Measurements from ENCODE around the gene ATF1.

ATF1 gene

GRCh38 chr12:50763639-50764285, at the start of gene ATF1:
Gene ATF1 (plus strand): TSS chr12:50764101. CDS start chr12:50780146, 16,045 bp downstream.
- DNase-seq (ENCODE audit: low read depth): peak; percentile 81

GRCh38 chr12:50715174-50715573, 48.7 kb upstream of the ATF1 start:
- no peak for DNase-seq (ENCODE audit: low read depth)

DNA sequence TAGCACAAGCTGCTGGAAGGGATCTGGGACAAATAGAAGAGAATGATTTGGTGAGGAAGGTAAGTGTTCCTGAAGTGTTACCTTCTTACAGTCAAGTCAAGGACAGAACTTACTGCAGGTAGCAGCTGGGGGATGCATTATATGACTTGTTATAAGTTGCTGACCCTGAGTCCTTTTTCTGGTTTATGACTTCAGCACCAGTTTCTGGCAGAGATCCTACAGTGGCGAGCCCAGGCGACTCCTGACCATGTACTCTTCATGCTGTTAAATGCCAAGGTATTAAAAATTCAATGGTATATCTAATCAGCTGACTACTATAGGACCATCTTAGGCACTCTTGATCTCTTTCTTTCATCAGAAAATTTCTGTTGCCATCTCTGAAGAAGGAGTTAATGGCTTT, 45.1 kb upstream of the ATF1 start:
- DNase-seq (ENCODE audit: low read depth): no peak

DNA sequence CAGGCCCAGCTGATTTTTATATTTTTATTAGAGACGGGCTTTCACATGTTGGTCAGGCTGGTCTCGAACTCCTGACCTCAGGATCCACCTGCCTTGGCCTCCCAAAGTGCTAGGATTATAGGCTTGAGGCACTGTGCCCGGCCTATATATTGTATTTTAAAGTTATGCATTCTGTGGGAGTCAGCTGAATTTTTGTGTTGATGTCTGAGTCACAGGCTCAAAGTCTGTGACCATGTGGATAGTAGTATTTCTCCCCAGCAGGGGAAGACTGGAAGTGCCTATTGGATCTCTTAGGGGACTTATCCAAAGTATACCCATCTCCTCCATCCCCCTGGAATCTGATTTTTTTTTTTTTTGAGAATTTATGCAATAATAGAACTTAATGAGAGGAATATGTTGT, 43.8 kb upstream of the ATF1 start:
- no peak for DNase-seq (ENCODE audit: low read depth)

DNA sequence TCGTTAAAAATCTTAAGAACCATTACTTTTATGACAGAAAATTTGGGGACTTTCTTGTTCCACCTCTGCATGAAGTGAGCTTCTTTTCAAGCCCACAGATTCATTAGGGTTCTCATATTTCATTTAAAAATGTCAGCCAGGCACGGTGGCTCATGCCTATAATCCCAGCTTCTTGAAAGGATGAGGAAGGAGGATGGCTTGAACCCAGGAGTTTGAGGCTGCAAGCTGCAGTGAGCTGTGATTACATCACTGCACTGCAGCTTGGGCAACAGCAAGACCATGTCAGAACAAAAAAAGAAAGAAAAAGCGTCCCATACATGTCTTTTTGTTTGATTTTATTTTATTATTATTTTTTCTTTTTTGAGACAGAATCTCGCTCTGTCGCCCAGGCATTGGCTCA, 43.4 kb upstream of the ATF1 start:
- DNase-seq (ENCODE audit: low read depth): no peak

- DNase-seq (ENCODE audit: low read depth): no peak
These were observed 40.0 kb upstream of the ATF1 start for GRCh38 chr12:50723865-50724264.

DNA sequence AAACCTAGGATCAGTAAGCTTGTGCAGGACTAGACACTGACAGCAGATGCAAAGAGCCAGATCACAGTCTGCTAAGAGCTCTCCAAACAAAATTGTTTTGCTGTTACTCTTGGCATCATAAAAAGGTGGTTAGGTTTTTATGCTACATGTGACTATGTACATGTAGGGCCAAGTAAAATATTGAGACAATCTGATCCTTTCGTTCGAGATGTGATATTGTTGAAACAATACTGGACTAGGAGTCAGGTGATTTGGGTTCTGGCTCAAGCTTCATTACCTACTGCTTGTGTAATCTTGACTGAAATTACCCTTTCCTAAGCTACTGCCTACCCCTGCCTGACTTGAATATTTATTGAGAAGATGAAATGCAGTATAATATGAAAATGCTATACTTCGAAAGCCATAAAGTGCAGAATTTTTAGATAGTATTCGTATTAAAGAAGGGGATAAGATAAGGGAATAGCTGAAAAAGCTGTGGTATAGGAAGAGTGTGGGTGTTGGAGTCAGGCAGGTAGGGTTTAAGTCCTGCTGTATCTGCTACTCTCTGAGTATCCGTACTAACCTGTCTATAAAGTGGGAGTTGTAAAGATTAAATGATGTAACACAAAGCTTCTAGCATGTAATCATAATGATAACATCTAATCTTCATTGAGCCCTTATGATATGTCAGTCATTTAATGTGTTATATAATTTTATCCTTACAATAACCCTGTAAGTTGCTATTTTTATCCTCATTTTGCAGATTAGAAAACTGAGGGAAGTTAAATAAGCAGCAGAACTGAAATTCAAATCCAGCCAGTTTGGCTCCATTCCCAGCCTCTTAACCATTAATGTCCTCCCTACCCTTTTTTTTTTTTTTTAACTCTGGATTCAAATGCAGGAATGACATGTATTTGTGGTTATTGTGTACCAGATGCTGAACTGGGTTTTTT, 38.6 kb upstream of the ATF1 start:
- no peak for DNase-seq (ENCODE audit: low read depth)

GRCh38 chr12:50727466-50727865, 36.4 kb upstream of the ATF1 start:
- no peak for DNase-seq (ENCODE audit: low read depth)

GRCh38 chr12:50728417-50728816, 35.5 kb upstream of the ATF1 start:
- no peak for DNase-seq (ENCODE audit: low read depth)

DNA sequence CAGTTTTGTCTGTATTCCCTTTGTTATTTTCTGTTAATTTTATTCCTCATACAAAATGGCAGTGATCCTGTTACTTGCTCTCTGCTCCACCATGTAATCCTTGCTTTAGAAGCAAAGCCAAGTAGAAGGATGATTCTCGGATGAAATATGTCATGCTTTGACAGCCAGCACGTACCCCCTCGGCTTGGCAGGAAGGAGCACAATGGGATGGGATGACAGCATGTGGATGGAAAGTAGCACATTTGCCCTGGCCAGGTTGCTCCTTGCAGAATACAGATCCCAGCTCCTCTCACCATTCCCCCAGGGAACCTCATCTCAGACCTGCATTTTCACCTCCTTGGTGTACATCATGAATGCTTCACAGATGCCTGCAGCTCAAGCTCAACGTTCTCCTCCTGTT, 35.1 kb upstream of the ATF1 start:
- DNase-seq (ENCODE audit: low read depth): no peak

DNA sequence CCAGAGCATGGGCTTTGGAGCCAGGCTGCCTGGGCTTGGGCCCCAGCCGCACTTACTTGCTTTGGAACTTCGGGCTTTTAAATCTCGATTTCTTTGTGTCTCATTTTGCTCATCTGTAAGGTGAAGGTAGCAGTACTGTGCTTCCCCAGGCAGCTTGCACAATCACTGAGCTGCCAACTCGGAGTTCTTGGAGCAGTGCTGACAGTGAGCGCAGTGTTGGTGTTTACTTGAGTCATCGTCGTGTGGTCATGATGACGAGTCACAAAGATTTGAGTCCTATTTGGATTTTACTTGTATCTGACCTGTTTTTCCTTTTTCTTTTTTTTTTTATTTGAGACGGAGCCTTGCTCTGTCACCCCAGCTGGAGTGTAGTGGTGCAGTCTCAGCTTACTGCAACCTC, 31.3 kb upstream of the ATF1 start:
- no peak for DNase-seq (ENCODE audit: low read depth)

DNA sequence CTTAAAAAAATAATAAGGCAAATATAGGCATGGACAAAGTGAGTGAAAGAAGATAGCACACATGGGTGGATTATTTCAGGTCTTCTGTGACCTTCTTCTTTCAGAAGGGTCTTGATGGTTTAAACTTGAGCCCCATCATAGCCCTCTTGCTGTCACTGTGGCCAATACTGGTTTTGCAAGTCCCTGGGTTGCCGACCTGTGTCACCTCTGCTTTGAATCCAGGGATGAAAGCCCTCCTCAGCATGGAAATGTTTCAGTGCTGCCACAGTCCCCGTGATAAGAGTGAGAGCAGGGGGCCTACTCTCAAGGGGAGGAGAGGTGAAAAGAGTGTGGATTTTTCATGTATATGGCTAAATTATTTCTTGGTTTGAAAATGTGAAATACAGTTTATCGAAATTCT, 30.2 kb upstream of the ATF1 start:
- DNase-seq (ENCODE audit: low read depth): no peak

DNA sequence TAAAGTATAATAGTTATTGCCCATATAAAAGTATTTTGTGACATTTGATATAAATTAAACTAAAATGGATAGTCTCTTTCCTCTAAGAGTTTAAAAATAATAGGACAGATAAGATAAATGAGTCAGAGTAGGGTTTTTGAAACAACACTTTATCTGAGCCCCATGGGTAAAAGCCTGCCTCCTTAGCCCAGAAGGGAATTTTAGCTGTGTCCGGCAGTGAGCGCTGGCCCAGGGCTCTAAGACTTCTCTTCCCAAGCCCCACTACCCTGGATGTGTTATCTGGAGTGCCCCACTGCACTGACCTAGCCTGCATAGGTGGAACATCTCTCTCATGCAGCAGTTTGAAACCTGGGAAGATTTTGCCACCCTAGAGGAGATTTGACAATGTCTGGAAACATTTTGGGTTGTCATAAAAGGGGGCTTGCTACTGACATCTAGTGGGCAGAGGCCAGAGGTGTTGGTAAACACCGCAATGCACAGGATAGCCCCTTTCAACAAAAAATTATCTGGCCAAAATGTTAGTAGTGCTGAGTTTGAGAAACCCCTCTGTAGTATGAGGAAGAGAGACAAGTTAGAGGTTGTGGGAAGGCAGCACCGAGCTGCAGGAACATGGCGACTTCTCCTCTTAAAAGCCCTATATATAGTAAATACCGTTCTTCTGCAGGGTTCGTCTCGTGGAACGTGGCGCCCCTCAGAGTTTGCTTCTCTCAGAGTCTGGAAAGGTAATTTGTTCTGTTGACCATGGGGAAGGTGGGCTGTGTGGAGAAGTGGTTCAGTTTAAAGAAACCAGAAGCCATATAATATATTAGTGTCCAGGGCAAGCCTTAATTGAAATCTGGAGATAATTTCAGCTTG, 29.3 kb upstream of the ATF1 start:
- no peak for DNase-seq (ENCODE audit: low read depth)

DNA sequence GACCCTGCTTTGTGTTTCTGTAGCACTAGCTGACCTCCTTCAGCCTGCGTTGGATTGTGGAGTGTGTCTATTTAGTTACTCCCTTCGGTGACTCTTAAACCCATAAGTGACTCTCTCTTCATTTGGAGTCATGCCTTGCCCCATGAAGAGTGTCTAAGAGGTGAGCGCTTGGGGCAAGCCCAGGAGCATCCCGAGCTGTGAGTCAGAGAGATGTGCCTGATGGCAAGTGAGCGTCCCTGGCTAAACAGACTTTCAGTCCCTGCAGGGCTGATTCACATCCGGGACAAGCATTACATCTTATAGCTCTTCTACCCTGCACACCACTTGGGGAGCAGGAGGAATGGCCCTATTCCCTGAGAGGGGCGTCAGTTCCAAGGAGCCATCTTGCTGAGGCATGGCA, 24.3 kb upstream of the ATF1 start:
- no peak for DNase-seq (ENCODE audit: low read depth)

DNA sequence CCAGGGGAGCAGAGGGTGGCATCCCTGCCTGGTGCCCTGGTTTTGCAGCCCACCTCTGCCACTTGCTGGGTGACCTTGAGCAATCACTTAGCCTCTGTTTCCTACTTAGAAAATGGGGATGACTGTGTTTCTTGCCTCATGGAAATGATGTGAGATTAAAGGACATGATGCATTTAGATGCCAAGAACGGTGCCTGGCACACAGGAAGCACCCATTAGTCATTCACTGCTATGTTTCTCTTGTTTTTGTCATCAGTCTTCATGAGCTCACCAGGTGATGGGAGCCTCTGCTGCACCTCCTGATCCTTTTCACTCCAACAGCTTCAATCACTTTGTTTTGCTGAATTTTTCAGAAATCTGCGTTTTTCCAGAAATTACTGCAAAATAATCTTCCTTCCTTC, 23.6 kb upstream of the ATF1 start:
- DNase-seq (ENCODE audit: low read depth): no peak

GRCh38 chr12:50742776-50743175, 21.1 kb upstream of the ATF1 start:
- no peak for DNase-seq (ENCODE audit: low read depth)

GRCh38 chr12:50745861-50746260, 18.0 kb upstream of the ATF1 start:
- DNase-seq (ENCODE audit: low read depth): no peak

DNA sequence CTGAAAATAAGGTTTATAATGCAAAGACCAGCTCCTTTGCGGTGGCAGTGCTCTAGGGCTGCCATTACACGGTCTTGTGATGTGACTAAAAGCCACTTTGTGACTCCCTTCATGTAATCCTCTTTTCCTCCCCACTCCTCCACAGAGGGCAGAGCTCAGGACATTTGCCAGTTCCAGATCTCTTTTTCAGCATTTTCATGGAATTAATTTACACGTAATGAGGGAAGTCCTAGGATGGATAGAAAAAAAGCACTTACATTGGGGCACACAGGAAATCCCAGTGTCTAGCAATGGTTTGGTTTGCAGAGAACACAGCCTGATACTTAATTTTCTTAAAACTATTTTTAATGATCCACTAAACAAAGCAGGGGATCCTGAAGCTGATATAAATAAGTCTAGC, 17.5 kb upstream of the ATF1 start:
- no peak for DNase-seq (ENCODE audit: low read depth)

GRCh38 chr12:50747817-50748216, 16.1 kb upstream of the ATF1 start:
- no peak for DNase-seq (ENCODE audit: low read depth)

DNA sequence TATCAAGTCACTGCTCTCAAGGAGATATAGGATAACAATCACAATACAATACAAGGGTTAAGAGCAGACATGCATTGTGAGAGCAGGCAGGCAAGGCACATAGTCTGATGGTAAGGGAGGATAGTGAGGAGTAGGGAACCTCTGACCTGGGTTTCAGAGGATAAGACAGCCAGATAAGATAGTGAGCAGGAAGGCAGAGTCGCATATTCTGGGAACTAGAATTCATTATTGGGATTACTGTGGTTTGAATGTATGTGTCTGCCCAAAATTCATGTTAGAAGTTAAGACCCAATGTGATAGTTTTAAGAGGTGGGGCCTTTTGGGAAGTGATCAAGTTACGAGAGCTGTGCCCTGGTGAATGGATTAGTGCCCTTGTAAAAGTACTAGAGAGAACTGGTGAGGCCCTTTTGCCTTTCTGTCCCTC, 14.4 kb upstream of the ATF1 start:
- DNase-seq (ENCODE audit: low read depth): no peak

DNA sequence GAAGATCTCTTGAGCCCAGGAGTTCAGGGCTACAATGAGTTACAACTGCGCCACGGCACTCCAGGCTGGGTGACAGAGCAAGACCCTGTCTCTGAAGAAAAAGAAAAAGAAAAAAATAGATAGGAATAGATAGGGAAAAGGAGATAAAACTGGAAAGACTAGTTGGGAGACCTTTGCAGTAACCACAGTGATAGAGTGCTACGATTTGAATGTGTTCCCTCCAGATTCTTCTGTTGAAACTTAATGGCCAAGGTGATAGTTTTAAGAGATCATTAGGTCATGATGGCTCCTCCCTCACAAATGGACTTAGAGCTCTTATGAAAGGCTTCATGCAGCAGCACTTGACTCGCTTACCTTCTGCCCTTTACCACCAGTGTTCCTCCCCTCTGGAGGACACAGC, 13.5 kb upstream of the ATF1 start:
- DNase-seq (ENCODE audit: low read depth): no peak

GRCh38 chr12:50751948-50752721, 11.8 kb upstream of the ATF1 start:
- DNase-seq (ENCODE audit: low read depth): no peak
